GM10266 (cell line): Measurements from ENCODE around the gene EVL.
A peak's percentile ranks its signal among the peaks of the same experiment; 100 is the strongest.
"Not testable (repeated sequence)": the region's sequence is repeated elsewhere in the genome, so short reads cannot be mapped to it uniquely, and the experiment has no call there.

Experiments used
- DNase-seq: peaks from one replicate; pipeline ENCODE4 v3.0.0; 2012; ENCODE audit errors: extremely low spot score
- TF ChIP-seq, protein P1 (sequence below): IDR thresholded peaks from 2 replicates; pipeline ENCODE4 v1.5.1; 2012; ENCODE audit warnings: mild to moderate bottlenecking, low read depth; ENCODE audit not compliant: control insufficient read depth, insufficient read depth; ENCODE audit errors: missing control alignments

Gene EVL

DNA sequence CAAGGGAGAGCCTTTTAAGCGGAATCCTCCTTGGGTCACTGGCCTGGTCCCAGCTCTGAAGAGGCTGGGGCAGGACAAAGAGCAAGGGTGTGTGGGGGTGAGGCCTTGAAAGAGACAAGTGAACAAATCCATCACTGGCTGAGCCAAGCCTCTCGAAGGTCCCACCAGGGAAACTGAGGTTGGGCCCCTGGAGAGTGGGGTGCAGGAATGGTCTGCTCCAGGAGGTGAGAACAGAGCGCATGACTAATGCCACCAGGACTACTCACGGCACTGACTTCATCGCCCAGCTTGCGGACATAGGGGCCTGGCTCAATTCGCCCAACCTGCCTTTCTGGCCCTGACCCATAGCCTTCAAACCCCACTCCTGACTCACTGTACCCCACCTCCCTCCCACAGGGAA is 113.5 kb downstream of the EVL start:
- no peak for DNase-seq
- TF ChIP-seq, protein P1, sequence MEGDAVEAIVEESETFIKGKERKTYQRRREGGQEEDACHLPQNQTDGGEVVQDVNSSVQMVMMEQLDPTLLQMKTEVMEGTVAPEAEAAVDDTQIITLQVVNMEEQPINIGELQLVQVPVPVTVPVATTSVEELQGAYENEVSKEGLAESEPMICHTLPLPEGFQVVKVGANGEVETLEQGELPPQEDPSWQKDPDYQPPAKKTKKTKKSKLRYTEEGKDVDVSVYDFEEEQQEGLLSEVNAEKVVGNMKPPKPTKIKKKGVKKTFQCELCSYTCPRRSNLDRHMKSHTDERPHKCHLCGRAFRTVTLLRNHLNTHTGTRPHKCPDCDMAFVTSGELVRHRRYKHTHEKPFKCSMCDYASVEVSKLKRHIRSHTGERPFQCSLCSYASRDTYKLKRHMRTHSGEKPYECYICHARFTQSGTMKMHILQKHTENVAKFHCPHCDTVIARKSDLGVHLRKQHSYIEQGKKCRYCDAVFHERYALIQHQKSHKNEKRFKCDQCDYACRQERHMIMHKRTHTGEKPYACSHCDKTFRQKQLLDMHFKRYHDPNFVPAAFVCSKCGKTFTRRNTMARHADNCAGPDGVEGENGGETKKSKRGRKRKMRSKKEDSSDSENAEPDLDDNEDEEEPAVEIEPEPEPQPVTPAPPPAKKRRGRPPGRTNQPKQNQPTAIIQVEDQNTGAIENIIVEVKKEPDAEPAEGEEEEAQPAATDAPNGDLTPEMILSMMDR = no peak

DNA sequence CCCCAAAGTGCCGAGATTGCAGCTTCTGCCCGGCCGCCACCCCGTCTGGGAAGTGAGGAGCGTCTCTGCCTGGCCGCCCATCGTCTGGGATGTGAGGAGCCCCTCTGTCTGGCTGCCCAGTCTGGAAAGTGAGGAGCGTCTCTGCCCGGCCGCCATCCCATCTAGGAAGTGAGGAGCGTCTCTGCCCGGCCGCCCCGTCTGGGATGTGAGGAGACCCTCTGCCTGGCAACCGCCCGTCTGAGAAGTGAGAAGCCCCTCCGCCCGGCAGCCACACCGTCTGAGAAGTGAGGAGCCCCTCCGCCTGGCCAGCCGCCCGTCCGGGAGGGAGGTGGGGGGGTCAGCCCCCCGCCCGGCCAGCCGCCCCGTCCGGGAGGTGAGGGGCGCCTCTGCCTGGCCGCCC is 115.4 kb downstream of the EVL start:
- not testable (repeated sequence) for DNase-seq

DNA sequence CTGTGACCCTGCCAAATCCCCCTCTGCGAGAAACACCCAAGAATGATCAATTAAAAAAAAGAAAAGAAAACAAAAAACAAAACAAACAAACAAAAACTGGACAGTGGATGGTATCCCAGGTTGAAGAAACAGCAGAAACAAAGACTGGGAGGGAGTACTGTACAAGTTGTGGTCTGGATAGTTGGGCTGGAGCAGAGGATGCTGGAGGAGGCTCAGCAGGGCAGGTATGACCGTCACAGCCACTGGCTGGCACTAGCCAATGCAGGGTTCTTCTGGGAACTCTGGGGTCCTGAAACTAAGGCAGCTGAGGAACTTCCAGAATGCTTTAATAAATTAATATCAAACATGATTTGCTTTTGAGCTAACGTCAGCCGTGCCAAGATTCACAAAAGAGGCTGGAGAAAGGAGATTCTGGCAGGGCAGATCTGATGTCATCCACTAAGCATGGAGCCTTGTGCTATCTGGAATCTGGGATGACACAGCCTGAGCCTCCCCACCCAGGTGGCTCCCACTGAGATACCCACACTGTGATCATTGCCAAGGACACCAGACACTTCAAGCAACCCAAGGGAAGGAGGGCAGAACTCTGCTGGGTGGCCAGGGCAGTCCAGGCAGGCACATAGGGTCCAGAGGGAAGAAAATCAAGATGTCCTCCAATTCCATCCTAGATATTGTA is 116.8 kb downstream of the EVL start:
- DNase-seq = peak; percentile 12

DNA sequence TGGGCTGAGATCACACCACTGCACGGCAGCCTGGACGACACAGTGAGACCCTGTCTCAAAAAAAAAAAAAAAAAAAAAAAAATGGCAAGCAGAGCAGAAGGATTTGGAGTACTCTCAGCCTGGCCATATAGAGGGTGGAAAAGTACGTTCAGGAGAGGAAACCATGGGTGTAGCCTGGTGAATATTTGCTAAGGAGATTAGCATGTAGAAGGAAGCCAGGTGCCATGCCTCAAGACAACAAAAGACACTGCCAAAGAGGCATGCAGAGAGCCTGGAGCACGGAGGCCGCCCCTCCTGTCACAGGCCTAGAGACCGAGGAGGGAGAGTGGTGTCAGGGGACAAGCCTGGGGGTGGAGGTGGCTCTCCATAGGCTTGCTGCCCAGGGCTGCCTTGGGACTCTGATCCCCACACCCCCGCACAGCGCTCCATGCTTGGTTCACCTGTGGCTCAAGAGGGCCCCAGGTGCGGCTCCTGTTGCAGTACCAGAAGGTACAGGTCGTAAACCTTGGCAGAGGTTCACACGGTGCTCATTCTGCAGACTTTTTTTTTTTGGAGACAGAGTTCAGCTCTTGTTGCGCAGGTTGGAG is 122.1 kb downstream of the EVL start:
- TF ChIP-seq, protein P1 = no peak
- peak; percentile 7 for DNase-seq

DNA sequence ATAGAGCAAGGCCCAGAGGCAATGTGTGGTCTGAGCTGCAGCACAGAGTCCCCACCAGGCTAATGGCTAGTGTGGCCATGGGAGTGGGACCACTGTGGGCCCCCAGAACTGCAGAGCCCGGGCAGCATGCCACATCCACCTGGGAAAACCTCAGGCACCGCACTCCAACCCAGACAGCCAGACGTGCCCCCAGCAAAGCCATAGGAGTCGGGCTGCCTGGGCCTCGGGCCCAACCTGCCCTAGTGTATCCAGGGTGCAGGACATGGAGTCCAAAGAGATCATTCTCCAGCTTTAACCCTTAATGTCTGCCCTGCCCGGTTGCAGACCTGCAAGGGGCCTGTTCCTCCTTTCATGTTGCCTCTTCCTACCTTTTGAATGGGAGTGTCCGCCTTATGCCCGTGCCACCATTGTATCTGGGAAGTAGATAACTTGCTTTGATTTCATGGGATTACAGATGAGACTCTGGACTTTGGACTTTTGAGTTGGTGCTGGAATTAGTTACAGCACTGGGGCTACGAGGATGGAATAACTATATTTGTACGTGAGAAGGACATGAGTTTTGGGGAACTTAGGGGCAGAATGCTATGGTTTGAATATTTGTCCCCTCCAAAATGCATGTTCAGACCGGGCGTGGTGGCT is 123.3 kb downstream of the EVL start:
- DNase-seq = peak; percentile 7
- TF ChIP-seq, protein P1 = no peak

DNA sequence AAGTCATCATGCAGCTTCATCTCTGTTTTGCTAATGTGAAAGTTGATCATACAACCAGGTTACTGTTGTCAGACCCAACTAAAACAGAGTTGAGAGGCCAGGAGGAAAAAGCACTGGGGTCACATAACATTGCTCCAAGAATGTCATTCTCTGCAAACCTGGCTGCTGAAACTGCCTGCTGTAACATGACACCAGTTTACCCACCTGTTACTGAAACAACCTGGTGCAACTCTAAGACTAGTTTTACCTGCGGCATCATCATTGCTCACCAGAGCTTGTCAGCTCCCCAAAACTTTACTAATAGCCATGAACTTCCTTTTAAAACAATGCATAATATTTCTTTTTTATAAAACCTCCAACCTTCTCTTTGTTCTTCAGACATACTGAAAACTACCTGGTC is 124.9 kb downstream of the EVL start:
- TF ChIP-seq, protein P1 = no peak
- peak; percentile 2 for DNase-seq

DNA sequence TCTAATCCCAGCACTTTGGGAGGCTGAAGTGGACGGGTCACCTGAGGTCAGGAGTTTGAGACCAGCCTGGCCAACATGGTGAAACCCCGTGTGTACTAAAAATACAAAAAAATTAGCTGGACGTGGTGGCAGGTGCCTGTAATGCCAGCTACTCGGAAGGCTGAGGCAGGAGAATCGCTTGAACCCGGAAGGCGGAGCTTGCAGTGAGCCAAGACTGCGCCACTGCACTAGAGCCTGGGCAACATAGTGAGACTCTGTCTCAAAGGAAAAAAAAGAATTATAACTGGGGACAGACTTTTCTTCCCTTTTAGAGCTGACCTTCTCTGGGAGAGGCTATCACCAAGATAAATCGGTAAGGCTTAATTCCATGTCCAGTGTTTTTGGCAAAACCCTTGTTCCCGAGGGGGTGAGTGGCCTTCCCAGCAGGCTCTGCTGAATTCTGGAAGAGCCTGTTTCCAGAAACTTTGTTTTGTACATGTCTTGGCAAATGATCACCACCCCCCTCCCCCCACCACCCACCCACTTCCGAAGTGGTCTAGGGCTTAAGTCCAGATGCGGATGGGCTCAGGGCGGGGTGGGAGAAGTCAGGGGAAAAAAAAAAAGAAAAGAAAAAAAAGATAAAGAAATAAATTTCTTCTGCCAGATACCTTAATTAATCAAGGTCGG is 126.5 kb downstream of the EVL start:
- peak; percentile 2 for DNase-seq
- TF ChIP-seq, protein P1 = no peak

DNA sequence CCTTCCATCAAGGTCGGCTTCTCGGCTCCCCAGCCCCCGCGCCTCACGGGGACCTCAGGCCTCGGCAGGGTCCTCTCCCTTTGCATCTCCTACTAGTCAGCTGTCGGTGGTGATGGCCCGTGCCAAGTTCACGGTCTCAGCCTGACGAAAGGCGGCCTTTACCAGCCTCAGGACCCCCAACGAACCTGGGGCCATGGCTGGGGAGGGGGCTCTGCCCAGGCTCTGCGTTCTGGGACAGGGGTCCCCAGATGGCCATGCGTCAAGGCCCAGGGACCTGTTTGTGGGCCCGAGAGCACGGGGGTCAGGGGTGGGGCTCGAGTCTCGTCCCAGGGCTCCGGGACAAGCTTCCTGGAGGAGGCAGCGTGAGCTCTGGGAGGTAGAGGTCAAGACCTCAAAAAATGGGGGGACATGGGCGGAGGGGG is 127.0 kb downstream of the EVL start:
- TF ChIP-seq, protein P1 = no peak
- DNase-seq = peak; percentile 11
